HEK293 (cell line): Measurements from ENCODE around the gene CEP295NL.

Experiments used
- KLF16 ChIP-seq: fragments of 450-650 bp; formaldehyde crosslinking; IDR thresholded peaks from 2 replicates; pipeline ENCODE4 v1.5.1; 2017; ENCODE audit warnings: missing biosample characterization, missing genetic modification characterization
- ZSCAN30 ChIP-seq: fragments of 450-650 bp; IDR thresholded peaks from 2 replicates; pipeline ENCODE4 v1.5.1; 2018; ENCODE audit warnings: missing biosample characterization, mild to moderate bottlenecking, missing genetic modification characterization, moderate library complexity
- TF ChIP-seq, protein P1 (sequence below): fragments of 450-650 bp; formaldehyde crosslinking; IDR thresholded peaks from 2 replicates; pipeline ENCODE4 v1.5.1; 2016; ENCODE audit warnings: missing biosample characterization, missing genetic modification characterization

DNA sequence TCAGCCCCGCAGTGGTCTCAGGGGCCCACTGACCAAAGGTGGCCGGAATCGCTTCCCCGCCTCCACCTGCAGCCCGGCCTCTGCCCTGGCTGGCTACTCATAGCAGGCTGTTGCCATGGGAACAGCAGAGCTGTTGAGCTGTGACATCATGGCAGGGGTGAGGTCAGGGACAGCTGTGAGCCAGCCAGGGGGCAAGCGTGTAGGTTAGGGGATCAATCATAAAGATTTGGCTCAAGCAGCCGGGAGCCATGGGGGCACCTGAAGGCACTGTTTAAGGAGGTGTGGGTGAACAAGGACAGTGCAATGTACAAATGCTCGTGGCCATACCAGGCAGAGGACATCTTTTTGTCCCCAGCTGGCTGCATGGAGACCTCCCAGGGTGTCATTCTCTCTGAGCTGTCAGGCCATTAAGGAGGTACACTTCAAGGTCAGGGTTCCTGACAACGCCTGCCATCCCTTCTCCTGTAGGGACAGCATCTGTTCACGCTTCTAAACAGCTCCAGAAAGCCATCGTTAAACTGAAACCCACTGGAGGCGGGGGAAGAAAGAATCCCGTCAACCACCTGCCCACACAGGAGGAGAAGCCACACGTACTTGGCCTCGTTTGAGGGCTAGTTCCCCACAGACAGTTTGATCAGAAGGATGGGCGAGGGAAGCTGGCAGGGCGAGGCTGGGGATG, at the start of gene CEP295NL:
- TF ChIP-seq ZSCAN30 (tag by site-specific recombination): no peak
- TF ChIP-seq, protein P1, sequence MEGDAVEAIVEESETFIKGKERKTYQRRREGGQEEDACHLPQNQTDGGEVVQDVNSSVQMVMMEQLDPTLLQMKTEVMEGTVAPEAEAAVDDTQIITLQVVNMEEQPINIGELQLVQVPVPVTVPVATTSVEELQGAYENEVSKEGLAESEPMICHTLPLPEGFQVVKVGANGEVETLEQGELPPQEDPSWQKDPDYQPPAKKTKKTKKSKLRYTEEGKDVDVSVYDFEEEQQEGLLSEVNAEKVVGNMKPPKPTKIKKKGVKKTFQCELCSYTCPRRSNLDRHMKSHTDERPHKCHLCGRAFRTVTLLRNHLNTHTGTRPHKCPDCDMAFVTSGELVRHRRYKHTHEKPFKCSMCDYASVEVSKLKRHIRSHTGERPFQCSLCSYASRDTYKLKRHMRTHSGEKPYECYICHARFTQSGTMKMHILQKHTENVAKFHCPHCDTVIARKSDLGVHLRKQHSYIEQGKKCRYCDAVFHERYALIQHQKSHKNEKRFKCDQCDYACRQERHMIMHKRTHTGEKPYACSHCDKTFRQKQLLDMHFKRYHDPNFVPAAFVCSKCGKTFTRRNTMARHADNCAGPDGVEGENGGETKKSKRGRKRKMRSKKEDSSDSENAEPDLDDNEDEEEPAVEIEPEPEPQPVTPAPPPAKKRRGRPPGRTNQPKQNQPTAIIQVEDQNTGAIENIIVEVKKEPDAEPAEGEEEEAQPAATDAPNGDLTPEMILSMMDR: no peak
- no peak for TF ChIP-seq KLF16
